ENCODE data around the gene DDX1.

GRCh38 chr2:15613736-15614429, 22.2 kb downstream of the DDX1 start:
- TF ChIP-seq CTCF (IDR thresholded peaks at IDR 0.05; ENCODE audit: low read depth, low read length) = no peak
- TF ChIP-seq POLR2A (IDR thresholded peaks at IDR 0.05; ENCODE audit: extremely low read depth, insufficient read length) = no peak
- TF ChIP-seq MYC (IDR thresholded peaks at IDR 0.05; ENCODE audit: low read depth, low read length) = no peak
